Glomerular endothelial cell (primary cell): Measurements from ENCODE around the gene HECW1. TPM values are rescaled to one million over a fixed set of nuclear protein-coding genes. Genes with fewer than 3 reads are reported as not detected.
"Not testable (repeated sequence)": the region's sequence is repeated elsewhere in the genome, so short reads cannot be mapped to it uniquely, and the experiment has no call there.

Experiments
- DNase-seq: peaks from one replicate; pipeline ENCODE4 v3.0.0-alpha.2; 2011; ENCODE audit warnings: low read depth, low spot score; ENCODE audit errors: extremely low read depth
- total RNA-seq: library from RNA; depleted of rRNA; stranded (reverse); fragments of >200 nt; gene quantifications from 2 replicates; pipeline ENCODE4 v1.2.3, GENCODE V29; 2015

HECW1 gene
- total RNA-seq, 1 donor from 2014 or later = not detected

DNA sequence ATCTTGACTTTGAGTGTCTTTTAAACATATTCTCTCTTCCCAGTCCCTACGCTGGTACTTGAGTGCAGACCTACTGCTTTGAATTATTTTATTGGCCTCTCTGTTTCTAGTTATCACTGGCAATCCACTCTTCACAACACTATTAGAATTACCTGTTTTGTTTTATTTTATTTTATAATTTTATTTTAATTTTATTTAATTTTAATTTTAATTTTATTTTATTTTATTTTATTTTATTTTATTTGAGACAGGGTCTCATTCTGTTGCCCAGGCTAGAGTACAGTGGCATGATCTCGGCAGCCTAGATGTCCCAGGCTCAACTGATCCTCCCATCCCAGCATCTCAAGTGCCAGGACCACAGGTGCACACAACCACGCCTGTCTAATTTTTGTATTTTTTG is 477.3 kb downstream of the HECW1 start:
- DNase-seq = no peak

- no peak for DNase-seq
Measured at GRCh38 chr7:43590862-43591557, 478.6 kb downstream of the HECW1 start.

GRCh38 chr7:43591558-43592180 is 479.2 kb downstream of the HECW1 start:
- DNase-seq = no peak

DNA sequence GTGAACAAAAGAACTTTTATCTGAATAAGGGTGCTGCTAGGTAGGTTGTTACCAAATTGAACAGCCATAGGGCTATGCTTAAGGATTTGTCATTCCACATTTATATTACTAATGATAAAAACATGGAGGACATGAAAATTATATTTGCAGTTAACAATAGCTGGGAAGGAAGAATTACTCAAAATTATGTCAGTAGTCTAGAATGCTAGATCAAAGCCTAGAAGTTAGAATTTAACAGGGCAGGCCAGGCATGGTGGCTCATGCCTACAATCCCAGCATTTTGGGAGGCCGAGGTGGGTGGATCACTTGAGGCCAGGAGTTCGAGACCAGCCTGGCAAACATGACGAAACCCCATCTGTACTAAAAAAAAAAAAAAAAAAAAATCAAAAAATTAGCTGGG is 479.9 kb downstream of the HECW1 start:
- DNase-seq = no peak

GRCh38 chr7:43593010-43593409 is 480.6 kb downstream of the HECW1 start:
- no peak for DNase-seq

DNA sequence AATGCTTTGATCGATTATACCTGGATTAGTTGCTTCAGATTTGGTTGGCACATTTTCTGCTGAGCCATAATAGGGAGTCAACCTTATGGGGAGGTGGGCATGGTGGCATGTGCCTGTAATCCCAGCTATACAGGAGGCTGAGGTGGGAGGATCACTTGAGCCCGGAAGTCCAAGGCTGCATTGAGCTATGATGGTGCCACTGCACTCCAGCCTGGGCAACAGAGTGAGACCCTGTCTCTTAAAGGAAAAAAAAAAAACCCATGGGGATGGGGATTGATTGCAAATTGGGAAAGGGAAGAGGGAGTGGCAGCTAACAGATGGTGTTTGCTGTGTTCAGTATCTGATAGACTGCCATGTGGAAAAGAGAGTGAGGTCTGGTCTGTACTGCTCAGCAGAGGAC is 481.6 kb downstream of the HECW1 start:
- DNase-seq = no peak

DNA sequence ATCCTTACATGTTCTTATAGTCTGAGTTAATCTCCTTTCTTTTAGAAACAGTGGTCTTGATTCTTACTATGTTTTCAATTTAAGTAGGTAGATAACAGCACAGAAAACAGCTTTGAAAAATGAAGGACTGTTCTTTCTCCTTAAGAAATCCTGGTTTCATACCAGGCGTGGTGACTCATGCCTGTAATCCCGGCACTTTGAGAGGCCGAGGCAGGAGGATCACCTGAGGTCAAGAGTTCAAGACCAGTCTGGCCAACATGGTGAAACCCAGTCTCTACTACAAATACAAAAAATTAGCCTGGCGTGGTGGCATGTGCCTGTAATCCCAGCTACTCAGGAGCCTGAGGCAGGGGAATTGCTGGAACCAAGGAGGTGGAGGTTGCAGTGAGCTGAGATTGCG is 484.0 kb downstream of the HECW1 start:
- DNase-seq = not testable (repeated sequence)

GRCh38 chr7:43600056-43600455 is 487.6 kb downstream of the HECW1 start:
- DNase-seq = no peak

- no peak for DNase-seq
Measured at GRCh38 chr7:43602256-43602655, 489.8 kb downstream of the HECW1 start.

GRCh38 chr7:43604251-43604650 is 491.8 kb downstream of the HECW1 start:
- no peak for DNase-seq

DNA sequence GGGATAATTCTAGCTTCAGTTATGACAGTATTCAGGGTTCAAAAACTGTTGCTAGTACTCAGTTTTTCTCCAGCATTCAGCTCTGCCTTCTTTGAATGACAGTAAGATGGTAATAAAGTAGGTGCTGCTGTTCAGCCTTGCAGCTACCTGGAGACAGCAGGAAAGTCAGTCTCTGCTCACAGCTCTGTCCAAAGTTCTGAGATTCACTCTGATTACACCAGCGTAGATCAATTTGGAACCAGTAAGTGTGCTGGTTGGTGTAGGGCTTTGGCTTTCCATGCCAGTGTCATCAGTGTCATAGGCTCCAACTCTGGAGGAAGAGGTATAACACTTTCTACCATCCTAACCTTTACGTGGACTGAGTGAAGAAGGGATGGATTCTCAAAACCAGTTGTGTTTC is 496.6 kb downstream of the HECW1 start:
- no peak for DNase-seq

DNA sequence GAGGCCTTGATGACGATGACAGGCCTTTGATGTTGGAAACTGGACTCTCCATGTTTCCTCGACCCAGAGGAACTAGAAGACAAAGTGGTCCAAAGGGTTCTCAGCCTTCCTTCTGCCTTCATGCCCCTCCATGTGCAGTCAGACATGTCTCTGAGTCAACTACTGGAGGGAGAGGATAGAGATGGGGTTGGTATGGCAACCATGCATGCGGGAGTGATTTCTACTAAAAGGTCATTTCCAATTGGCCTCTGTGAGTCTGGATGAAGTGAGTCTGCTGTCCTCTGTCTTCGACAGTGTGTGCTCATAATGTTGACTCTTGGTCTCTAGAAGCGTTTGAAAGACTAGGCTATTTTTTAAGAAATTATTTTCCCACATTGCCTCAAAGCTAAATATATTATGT is 499.7 kb downstream of the HECW1 start:
- no peak for DNase-seq

- no peak for DNase-seq
Measured at GRCh38 chr7:43612599-43613589, 500.4 kb downstream of the HECW1 start.

Other genes with a start within 250 kb of the HECW1 start
- gene C7orf25, start 200.6 kb upstream of the HECW1 start, total RNA-seq = 9.5 and 10.5 TPM in 2 replicates
- gene PSMA2, start 180.5 kb upstream of the HECW1 start, total RNA-seq = 56.6 and 86.4 TPM in 2 replicates
- 55.9 and 58.5 TPM in 2 replicates for gene MRPL32, start 180.3 kb upstream of the HECW1 start, total RNA-seq